Lung (tissue), 12 donors: ENCODE data around the gene GPR153. TPM values are rescaled to one million over a fixed set of nuclear protein-coding genes. Genes with fewer than 3 reads are reported as not detected.

Source experiments
- ATAC-seq: fragments of 200-7000 bp; cut with Tn5 transposase; one replicate; pipeline ENCODE4 v1.9.1; 2020; ENCODE audit warnings: moderate number of reproducible peaks; ENCODE audit not compliant: insufficient read depth, low FRiP score
- DNase-seq, 3 donors: peaks; one replicate each; pipeline ENCODE4 v3.0.0-alpha.2; 2013 to 2017
- H3K27ac ChIP-seq, 2 donors: one replicate each; pipeline ENCODE4 v1.5.1; 2013; ENCODE audit warnings: mild to moderate bottlenecking in 2 of 2, moderate library complexity in 2 of 2, control low read depth in 1 of 2, inconsistent platforms in 1 of 2, low read depth in 1 of 2, low read length in 1 of 2
- H3K27me3 ChIP-seq, 3 donors: one replicate each; pipeline ENCODE4 v1.5.1; 2013; ENCODE audit warnings: low read length in 2 of 3; ENCODE audit not compliant: control insufficient read depth in 3 of 3, insufficient read depth in 3 of 3
- H3K36me3 ChIP-seq, 4 donors: one replicate each; pipeline ENCODE4 v1.5.1; 2013; ENCODE audit warnings: low read length in 4 of 4, mild to moderate bottlenecking in 1 of 4, moderate library complexity in 1 of 4; ENCODE audit not compliant: control insufficient read depth in 4 of 4, insufficient read depth in 4 of 4
- H3K4me1 ChIP-seq, 5 donors: one replicate each; pipeline ENCODE4 v1.5.1; 2013; ENCODE audit warnings: low read length in 5 of 5, mild to moderate bottlenecking in 2 of 5, moderate library complexity in 1 of 5; ENCODE audit not compliant: control insufficient read depth in 5 of 5, insufficient read depth in 5 of 5
- H3K4me3 ChIP-seq: one replicate; pipeline ENCODE4 v1.5.1; 2013; ENCODE audit warnings: mild to moderate bottlenecking, control low read depth, moderate library complexity
- H3K9ac ChIP-seq, 2 donors: one replicate each; pipeline ENCODE4 v1.5.1; 2013; ENCODE audit warnings: low read length in 2 of 2, control low read depth in 1 of 2; ENCODE audit not compliant: insufficient read depth in 1 of 2
- H3K9me3 ChIP-seq, 4 donors: one replicate each; pipeline ENCODE4 v1.5.1; 2013; ENCODE audit warnings: low read length in 3 of 4, mild to moderate bottlenecking in 1 of 4, moderate library complexity in 1 of 4; ENCODE audit not compliant: control insufficient read depth in 4 of 4, insufficient read depth in 3 of 4
- CTCF ChIP-seq: IDR thresholded peaks from 2 replicates; pipeline ENCODE4 v1.5.1; 2012; ENCODE audit warnings: mild to moderate bottlenecking; ENCODE audit errors: control extremely low read depth, extremely low read depth
- WGBS, 2 donors: extraction: QIAGEN DNeasy Blood & Tissue Kit; methylation state at CpG; one replicate each; pipeline ENCODE4 v1.1.7; 2013; 5-methylcytosine and 5-hydroxymethylcytosine counted together
- polyA plus RNA-seq, 2 donors: library from polyadenylated mRNA; stranded (reverse); fragments of 200-250 nt; gene quantifications; one replicate each; pipeline ENCODE4 v1.2.1, GENCODE V29; 2013
- total RNA-seq, 2 donors: library from RNA; depleted of rRNA in 1 of 2; stranded (reverse); fragments of >200 nt in 1 of 2; gene quantifications; one replicate each; pipeline ENCODE4 v1.2.1, GENCODE V29; 2014 to 2021
- donor health status: control.
- donor health status: control.
- donor health status: Bipolar disorder and iron deficiency.
- donor health status: healthy.
- donor health status: DM: yes; HTN: yes; CAD: no.

The GPR153 gene
- total and polyA plus RNA-seq, 4 donors, result 3.2 to 17.0 (median 6.2) TPM

DNA sequence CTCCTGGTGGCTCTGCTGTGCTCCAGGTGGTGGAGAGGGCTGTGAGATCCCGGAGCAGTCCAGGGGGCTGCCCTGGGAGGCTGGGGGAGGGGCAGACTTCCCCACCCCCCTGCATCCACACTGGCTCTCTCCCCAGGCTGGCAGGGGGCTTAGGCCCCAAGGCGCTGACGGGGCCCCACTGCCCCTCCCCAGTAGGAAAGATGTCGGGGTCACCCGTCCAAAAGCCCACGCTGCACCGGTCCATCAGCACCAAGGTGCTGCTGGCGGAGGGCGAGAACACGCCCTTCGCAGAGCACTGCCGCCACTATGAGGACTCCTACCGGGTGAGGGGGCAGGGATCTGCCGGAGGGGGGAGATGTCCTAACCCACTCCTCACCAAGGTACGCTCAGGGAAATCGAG, 49.2 kb downstream of the GPR153 start:
- no peak for DNase-seq
- no peak for ATAC-seq

GRCh38 chr1:6210591-6211355, 50.1 kb downstream of the GPR153 start:
- no peak overlapping the region for H3K4me3 ChIP-seq
- ATAC-seq (no peak), DNase-seq (no peak)
- TF ChIP-seq CTCF, result no peak
- 93 to 96% methylated on average over 28 to 29 of the region's 29 CpGs for WGBS, 2 donors
- H3K9me3 ChIP-seq, result no peaks in the 10 kb centered on the region
- peaks cover 0 to 13% (median 4%) of the 10 kb centered on the region in 5 donors for H3K4me1 ChIP-seq
- peaks cover 0 to 12% (median 12%) of the 10 kb centered on the region in 3 donors for H3K27me3 ChIP-seq
- no peak overlapping the region for H3K27ac ChIP-seq
- H3K36me3 ChIP-seq, result no peaks in the 10 kb centered on the region
- H3K9ac ChIP-seq, result no peak overlapping the region

More for the DNA sequence above, 49.2 kb downstream of the GPR153 start:
- no peak for TF ChIP-seq CTCF
- H3K9me3 ChIP-seq, result no peaks in the 10 kb centered on the region
- WGBS, 2 donors, result 84 to 91% methylated on average over 16 of the region's 16 CpGs
- H3K27ac ChIP-seq, result no peak overlapping the region
- H3K9ac ChIP-seq, result no peak overlapping the region
- H3K36me3 ChIP-seq, result no peaks in the 10 kb centered on the region
- peaks cover 0 to 9% (median 3%) of the 10 kb centered on the region in 5 donors for H3K4me1 ChIP-seq
- H3K4me3 ChIP-seq, result no peak overlapping the region
- peaks cover 0 to 11% (median 10%) of the 10 kb centered on the region in 3 donors for H3K27me3 ChIP-seq

DNA sequence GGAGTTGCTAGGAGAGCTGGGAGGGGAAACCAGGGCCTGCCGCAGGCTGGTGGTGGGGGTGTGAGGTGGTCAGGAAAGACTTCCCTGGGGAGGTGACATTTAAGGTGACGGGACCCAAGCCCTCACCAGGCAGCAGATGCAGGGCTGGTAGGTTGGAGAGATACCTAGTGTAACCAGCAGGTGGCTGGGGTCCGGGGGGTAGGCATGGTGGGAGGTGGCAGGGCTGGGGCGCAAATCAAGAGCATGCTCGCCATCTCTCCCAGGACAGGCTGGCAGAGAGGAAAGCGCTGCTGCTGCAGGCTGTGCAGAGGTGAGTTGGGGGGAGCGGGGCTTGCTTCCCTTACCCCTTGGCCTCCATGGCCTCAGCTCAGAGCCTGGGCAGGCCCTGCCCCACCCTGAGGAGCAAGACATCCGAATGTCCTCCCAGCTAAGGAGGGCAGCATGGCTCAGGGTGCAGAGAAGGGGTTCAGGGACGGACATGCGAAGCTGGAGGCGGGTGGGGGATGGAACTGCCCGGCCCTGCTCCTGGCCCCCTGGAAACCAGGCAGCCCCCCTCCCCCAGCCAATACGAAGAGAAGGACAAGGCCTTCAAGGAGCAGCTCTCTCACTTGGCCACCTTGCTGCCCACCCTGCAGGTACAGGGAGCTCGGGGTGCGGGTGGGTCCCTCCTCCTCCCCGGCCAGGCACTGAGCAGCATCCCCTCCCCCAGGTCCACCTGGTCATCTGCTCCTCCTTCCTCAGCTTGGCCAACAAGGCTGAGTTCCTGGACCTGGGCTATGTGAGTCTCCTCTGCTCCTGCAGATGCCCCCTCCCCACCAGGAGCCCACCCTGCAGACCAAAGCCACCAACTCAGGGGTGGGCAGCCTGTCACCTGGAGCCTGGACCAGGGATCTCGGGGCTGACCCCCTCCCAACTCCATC, 51.0 kb downstream of the GPR153 start:
- Histone ChIP-seq H3K27me3 (peaks cover 0 to 17% (median 12%) of the 10 kb centered on the region in 3 donors), H3K4me1 (peaks cover 0 to 16% (median 4%) of the 10 kb centered on the region in 5 donors), H3K4me3 (no peak overlapping the region), H3K9ac (no peak overlapping the region), H3K9me3 (no peaks in the 10 kb centered on the region), H3K36me3 (no peaks in the 10 kb centered on the region), H3K27ac (no peak overlapping the region)
- no peak for DNase-seq
- ATAC-seq, result no peak
- TF ChIP-seq CTCF, result no peak
- 83 to 89% methylated on average over 16 to 17 of the region's 17 CpGs for WGBS, 2 donors
